GM15510 (cell line): ENCODE data around the gene TBC1D7.

Source experiments
- POLR2A ChIP-seq: IDR thresholded peaks from 3 replicates; pipeline ENCODE4 v1.6.1; 2011; ENCODE audit warnings: borderline replicate concordance; ENCODE audit not compliant: insufficient read length; ENCODE audit errors: extremely low read depth

The TBC1D7 gene

GRCh38 chr6:13346245-13346644 lies 17.9 kb upstream of the TBC1D7 start:
- no peak for TF ChIP-seq POLR2A

GRCh38 chr6:13342414-13343019 lies 14.2 kb upstream of the TBC1D7 start:
- no peak for TF ChIP-seq POLR2A

- no peak for TF ChIP-seq POLR2A
Measured at GRCh38 chr6:13339863-13340630, 11.7 kb upstream of the TBC1D7 start.

- TF ChIP-seq POLR2A = no peak
Measured at GRCh38 chr6:13338038-13338437, 9.7 kb upstream of the TBC1D7 start.

GRCh38 chr6:13336553-13336952 lies 8.2 kb upstream of the TBC1D7 start:
- TF ChIP-seq POLR2A = no peak

GRCh38 chr6:13334953-13335352 lies 6.6 kb upstream of the TBC1D7 start:
- TF ChIP-seq POLR2A = no peak

- TF ChIP-seq POLR2A = no peak
Measured at GRCh38 chr6:13332349-13332706, 4.0 kb upstream of the TBC1D7 start.

GRCh38 chr6:13331516-13332348 lies 3.4 kb upstream of the TBC1D7 start:
- no peak for TF ChIP-seq POLR2A

- no peak for TF ChIP-seq POLR2A
Measured at GRCh38 chr6:13328875-13329183, 492 bp upstream of the TBC1D7 start.

- TF ChIP-seq POLR2A = no peak
Measured at GRCh38 chr6:13327691-13328075, 654 bp downstream of the TBC1D7 start.

GRCh38 chr6:13319891-13320564 lies 8.3 kb downstream of the TBC1D7 start:
- TF ChIP-seq POLR2A = no peak

GRCh38 chr6:13318821-13319220 lies 9.5 kb downstream of the TBC1D7 start:
- TF ChIP-seq POLR2A = no peak

- TF ChIP-seq POLR2A = no peak
Measured at GRCh38 chr6:13315896-13316295, 12.4 kb downstream of the TBC1D7 start.

GRCh38 chr6:13314806-13315205 lies 13.5 kb downstream of the TBC1D7 start:
- no peak for TF ChIP-seq POLR2A

- no peak for TF ChIP-seq POLR2A
Measured at GRCh38 chr6:13311155-13311554, 17.2 kb downstream of the TBC1D7 start.
